GM18519 (cell line): Measurements from ENCODE around the gene SCYL1.

Source experiments
- ATAC-seq: cut with Tn5 transposase; IDR thresholded peaks from one replicate; pipeline ENCODE4 v1.9.1; 2021; ENCODE audit warnings: mild to moderate bottlenecking, moderate library complexity; ENCODE audit not compliant: unreplicated experiment, low FRiP score

Gene SCYL1

DNA sequence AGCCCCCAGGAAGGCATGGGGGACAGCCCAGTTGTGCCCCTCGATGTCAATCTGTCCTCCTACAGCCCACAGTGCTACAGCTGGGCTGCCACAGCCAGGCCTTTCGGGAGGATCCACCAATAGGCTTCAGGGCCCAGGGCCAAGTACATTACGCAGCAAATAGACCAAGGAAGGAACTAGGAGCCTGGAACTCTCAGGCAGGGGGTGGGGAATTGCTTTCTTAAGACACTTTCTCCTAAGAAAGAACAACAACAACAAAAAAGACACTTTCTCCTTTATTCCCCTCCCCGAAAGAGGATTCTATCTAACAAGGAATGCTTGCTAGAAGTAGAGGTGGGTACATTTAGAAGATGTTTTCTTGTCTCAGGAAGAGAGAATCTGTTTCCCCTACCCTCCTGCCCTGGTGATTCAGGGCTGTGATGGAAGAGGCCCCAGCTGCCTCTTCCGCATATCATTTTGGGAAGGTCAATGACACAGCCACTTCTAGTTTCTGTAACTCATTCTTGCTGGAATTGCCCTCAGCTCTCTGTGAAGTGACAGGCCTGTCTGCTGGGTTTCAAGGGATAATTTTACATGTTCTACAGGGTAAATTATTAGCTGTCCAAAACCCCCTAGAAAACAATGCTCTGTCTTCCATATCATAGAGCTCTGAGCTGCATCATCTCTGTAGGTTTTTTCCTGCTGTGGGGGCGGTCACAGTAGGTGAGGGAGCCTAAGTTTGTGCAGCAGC lies 32.1 kb upstream of the SCYL1 start:
- ATAC-seq, result no peak

DNA sequence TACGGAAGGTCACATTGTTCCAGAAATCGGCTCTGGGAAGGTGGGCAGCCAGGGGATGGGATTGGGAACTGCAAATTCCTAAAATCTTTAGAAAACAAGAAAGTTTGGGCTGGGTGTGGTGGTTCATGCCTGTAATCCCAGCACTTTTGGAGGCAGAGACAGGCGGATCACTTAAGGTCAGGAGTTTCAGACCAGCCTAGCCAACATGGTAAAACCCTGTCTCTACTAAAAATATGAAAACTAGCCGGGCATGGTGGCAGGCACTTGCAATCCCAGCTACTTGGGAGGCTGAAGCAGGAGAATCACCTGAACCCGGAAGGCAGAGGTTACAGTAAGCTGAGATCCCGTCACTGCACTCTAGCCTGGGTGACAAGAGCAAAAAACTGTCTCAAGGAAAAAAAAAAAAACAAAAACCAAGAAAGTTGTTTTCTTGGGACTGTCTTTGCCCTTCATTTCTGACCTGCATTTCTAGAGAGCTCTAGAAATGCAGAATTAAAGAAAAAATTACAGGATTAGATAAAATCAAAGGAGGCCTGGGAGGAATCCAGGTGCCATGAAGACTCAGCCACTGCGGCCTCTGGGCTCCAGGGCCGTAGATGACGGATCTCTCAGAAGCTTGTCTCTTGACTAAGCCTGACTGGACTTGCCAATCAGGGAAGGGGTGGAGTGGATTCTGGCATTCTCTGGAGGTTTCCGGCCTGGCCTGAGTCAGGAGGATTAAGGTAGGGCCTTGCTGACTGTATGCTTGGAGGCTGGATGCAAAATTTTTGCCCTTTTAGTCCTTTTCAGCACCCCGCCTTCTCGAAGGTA lies 31.3 kb upstream of the SCYL1 start:
- ATAC-seq, result no peak

DNA sequence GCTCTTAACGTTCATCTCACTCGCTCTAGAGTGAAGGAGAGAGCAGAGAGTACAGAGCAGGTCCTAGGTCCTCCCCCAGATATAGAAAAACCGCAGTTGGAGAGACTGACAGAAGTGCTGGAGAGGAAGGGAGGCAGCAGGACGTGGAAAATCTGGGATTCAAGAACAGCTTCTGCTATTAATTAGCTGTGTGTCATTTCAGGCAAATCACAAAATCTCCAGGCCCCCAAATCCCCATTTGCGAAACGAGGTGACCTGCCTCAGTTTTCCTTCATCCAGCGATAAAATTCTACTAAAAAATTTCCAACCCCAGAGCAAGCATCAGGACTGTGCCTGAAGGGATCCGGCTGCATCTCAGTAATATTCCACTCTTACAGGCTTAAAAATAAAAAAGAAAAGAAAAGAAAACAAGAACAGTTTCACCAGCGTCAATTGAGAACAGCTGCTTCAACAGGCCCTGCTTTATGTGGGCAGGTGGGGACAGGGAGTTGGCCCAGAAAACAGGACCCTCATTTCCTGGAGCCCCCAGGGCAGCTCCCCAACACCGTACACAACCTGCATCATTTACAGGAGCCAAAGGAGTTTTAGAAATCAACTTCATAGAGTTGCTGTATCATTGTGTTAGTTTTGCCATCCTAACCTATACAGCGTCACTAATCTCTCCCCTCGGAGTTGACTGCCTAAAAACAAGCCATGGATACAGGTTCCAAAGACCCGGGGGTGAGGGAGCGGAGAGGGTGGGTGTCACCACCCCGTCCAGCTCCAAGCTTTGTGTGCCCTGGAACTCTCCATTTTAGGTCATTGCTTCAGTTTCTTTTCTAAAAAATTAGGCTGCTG lies 28.4 kb upstream of the SCYL1 start:
- no peak for ATAC-seq

DNA sequence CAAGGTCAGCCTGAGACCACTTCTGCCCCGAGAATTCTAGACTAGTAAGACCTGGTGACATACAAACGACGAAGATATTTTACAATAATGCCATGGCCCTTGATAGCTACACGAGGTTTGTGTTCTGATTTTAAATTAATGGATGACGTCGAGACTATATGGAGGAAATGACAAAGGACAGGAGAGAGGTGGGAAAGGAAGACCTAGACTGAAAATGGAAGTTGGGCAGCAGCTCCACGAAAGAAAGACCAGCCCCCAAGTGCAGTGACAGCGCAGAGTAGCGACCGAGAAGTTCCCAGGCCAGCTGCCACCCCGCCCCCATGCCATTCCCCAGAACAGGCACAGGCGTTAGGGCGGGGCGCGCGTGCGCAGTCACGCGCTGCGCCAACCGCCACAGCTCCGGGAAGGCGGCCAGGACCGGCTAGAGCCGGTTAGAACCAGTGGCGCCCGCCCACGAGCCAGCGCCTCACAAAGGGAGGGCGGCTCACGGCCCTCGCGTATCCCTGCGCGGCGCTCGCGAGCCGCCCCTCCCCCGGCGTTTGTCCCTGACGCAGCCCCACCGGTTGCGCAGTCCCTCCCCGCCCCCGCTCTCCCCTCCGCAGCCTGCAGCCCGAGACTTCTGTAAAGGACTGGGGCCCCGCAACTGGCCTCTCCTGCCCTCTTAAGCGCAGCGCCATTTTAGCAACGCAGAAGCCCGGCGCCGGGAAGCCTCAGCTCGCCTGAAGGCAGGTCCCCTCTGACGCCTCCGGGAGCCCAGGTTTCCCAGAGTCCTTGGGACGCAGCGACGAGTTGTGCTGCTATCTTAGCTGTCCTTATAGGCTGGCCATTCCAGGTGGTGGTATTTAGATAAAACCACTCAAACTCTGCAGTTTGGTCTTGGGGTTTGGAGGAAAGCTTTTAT lies 27.5 kb upstream of the SCYL1 start:
- peak; percentile 44 for ATAC-seq

DNA sequence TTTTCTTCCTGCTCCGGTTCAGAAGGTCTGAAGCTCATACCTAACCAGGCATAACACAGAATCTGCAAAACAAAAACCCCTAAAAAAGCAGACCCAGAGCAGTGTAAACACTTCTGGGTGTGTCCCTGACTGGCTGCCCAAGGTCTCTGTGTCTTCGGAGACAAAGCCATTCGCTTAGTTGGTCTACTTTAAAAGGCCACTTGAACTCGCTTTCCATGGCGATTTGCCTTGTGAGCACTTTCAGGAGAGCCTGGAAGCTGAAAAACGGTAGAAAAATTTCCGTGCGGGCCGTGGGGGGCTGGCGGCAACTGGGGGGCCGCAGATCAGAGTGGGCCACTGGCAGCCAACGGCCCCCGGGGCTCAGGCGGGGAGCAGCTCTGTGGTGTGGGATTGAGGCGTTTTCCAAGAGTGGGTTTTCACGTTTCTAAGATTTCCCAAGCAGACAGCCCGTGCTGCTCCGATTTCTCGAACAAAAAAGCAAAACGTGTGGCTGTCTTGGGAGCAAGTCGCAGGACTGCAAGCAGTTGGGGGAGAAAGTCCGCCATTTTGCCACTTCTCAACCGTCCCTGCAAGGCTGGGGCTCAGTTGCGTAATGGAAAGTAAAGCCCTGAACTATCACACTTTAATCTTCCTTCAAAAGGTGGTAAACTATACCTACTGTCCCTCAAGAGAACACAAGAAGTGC lies 26.7 kb upstream of the SCYL1 start:
- no peak for ATAC-seq

DNA sequence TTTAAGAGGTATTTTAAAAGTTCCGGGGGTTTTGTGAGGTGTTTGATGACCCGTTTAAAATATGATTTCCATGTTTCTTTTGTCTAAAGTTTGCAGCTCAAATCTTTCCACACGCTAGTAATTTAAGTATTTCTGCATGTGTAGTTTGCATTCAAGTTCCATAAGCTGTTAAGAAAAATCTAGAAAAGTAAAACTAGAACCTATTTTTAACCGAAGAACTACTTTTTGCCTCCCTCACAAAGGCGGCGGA lies 26.2 kb upstream of the SCYL1 start:
- no peak for ATAC-seq

DNA sequence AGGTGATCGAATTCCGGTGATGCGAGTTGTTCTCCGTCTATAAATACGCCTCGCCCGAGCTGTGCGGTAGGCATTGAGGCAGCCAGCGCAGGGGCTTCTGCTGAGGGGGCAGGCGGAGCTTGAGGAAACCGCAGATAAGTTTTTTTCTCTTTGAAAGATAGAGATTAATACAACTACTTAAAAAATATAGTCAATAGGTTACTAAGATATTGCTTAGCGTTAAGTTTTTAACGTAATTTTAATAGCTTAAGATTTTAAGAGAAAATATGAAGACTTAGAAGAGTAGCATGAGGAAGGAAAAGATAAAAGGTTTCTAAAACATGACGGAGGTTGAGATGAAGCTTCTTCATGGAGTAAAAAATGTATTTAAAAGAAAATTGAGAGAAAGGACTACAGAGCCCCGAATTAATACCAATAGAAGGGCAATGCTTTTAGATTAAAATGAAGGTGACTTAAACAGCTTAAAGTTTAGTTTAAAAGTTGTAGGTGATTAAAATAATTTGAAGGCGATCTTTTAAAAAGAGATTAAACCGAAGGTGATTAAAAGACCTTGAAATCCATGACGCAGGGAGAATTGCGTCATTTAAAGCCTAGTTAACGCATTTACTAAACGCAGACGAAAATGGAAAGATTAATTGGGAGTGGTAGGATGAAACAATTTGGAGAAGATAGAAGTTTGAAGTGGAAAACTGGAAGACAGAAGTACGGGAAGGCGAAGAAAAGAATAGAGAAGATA lies 25.7 kb upstream of the SCYL1 start, which contains the start of gene MALAT1:
MALAT1 (plus strand) TSS at position 69 of the 736 bp plus-strand sequence.
- no peak for ATAC-seq

DNA sequence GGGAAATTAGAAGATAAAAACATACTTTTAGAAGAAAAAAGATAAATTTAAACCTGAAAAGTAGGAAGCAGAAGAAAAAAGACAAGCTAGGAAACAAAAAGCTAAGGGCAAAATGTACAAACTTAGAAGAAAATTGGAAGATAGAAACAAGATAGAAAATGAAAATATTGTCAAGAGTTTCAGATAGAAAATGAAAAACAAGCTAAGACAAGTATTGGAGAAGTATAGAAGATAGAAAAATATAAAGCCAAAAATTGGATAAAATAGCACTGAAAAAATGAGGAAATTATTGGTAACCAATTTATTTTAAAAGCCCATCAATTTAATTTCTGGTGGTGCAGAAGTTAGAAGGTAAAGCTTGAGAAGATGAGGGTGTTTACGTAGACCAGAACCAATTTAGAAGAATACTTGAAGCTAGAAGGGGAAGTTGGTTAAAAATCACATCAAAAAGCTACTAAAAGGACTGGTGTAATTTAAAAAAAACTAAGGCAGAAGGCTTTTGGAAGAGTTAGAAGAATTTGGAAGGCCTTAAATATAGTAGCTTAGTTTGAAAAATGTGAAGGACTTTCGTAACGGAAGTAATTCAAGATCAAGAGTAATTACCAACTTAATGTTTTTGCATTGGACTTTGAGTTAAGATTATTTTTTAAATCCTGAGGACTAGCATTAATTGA lies 25.0 kb upstream of the SCYL1 start:
- no peak for ATAC-seq

DNA sequence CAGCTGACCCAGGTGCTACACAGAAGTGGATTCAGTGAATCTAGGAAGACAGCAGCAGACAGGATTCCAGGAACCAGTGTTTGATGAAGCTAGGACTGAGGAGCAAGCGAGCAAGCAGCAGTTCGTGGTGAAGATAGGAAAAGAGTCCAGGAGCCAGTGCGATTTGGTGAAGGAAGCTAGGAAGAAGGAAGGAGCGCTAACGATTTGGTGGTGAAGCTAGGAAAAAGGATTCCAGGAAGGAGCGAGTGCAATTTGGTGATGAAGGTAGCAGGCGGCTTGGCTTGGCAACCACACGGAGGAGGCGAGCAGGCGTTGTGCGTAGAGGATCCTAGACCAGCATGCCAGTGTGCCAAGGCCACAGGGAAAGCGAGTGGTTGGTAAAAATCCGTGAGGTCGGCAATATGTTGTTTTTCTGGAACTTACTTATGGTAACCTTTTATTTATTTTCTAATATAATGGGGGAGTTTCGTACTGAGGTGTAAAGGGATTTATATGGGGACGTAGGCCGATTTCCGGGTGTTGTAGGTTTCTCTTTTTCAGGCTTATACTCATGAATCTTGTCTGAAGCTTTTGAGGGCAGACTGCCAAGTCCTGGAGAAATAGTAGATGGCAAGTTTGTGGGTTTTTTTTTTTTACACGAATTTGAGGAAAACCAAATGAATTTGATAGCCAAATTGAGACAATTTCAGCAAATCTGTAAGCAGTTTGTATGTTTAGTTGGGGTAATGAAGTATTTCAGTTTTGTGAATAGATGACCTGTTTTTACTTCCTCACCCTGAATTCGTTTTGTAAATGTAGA lies 24.3 kb upstream of the SCYL1 start:
- no peak for ATAC-seq

DNA sequence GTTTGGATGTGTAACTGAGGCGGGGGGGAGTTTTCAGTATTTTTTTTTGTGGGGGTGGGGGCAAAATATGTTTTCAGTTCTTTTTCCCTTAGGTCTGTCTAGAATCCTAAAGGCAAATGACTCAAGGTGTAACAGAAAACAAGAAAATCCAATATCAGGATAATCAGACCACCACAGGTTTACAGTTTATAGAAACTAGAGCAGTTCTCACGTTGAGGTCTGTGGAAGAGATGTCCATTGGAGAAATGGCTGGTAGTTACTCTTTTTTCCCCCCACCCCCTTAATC lies 23.8 kb upstream of the SCYL1 start:
- no peak for ATAC-seq

DNA sequence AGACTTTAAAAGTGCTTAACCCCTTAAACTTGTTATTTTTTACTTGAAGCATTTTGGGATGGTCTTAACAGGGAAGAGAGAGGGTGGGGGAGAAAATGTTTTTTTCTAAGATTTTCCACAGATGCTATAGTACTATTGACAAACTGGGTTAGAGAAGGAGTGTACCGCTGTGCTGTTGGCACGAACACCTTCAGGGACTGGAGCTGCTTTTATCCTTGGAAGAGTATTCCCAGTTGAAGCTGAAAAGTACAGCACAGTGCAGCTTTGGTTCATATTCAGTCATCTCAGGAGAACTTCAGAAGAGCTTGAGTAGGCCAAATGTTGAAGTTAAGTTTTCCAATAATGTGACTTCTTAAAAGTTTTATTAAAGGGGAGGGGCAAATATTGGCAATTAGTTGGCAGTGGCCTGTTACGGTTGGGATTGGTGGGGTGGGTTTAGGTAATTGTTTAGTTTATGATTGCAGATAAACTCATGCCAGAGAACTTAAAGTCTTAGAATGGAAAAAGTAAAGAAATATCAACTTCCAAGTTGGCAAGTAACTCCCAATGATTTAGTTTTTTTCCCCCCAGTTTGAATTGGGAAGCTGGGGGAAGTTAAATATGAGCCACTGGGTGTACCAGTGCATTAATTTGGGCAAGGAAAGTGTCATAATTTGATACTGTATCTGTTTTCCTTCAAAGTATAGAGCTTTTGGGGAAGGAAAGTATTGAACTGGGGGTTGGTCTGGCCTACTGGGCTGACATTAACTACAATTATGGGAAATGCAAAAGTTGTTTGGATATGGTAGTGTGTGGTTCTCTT lies 23.2 kb upstream of the SCYL1 start:
- no peak for ATAC-seq

DNA sequence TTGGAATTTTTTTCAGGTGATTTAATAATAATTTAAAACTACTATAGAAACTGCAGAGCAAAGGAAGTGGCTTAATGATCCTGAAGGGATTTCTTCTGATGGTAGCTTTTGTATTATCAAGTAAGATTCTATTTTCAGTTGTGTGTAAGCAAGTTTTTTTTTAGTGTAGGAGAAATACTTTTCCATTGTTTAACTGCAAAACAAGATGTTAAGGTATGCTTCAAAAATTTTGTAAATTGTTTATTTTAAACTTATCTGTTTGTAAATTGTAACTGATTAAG lies 22.7 kb upstream of the SCYL1 start:
- no peak for ATAC-seq

DNA sequence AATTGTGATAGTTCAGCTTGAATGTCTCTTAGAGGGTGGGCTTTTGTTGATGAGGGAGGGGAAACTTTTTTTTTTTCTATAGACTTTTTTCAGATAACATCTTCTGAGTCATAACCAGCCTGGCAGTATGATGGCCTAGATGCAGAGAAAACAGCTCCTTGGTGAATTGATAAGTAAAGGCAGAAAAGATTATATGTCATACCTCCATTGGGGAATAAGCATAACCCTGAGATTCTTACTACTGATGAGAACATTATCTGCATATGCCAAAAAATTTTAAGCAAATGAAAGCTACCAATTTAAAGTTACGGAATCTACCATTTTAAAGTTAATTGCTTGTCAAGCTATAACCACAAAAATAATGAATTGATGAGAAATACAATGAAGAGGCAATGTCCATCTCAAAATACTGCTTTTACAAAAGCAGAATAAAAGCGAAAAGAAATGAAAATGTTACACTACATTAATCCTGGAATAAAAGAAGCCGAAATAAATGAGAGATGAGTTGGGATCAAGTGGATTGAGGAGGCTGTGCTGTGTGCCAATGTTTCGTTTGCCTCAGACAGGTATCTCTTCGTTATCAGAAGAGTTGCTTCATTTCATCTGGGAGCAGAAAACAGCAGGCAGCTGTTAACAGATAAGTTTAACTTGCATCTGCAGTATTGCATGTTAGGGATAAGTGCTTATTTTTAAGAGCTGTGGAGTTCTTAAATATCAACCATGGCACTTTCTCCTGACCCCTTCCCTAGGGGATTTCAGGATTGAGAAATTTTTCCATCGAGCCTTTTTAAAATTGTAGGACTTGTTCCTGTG lies 22.1 kb upstream of the SCYL1 start:
- no peak for ATAC-seq

DNA sequence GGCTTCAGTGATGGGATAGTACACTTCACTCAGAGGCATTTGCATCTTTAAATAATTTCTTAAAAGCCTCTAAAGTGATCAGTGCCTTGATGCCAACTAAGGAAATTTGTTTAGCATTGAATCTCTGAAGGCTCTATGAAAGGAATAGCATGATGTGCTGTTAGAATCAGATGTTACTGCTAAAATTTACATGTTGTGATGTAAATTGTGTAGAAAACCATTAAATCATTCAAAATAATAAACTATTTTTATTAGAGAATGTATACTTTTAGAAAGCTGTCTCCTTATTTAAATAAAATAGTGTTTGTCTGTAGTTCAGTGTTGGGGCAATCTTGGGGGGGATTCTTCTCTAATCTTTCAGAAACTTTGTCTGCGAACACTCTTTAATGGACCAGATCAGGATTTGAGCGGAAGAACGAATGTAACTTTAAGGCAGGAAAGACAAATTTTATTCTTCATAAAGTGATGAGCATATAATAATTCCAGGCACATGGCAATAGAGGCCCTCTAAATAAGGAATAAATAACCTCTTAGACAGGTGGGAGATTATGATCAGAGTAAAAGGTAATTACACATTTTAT lies 21.4 kb upstream of the SCYL1 start:
- ATAC-seq, result no peak

DNA sequence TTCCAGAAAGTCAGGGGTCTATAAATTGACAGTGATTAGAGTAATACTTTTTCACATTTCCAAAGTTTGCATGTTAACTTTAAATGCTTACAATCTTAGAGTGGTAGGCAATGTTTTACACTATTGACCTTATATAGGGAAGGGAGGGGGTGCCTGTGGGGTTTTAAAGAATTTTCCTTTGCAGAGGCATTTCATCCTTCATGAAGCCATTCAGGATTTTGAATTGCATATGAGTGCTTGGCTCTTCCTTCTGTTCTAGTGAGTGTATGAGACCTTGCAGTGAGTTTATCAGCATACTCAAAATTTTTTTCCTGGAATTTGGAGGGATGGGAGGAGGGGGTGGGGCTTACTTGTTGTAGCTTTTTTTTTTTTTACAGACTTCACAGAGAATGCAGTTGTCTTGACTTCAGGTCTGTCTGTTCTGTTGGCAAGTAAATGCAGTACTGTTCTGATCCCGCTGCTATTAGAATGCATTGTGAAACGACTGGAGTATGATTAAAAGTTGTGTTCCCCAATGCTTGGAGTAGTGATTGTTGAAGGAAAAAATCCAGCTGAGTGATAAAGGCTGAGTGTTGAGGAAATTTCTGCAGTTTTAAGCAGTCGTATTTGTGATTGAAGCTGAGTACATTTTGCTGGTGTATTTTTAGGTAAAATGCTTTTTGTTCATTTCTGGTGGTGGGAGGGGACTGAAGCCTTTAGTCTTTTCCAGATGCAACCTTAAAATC lies 20.8 kb upstream of the SCYL1 start:
- no peak for ATAC-seq
